Measurements from ENCODE around the gene NRIP3. TPM values are rescaled to one million over a fixed set of nuclear protein-coding genes. Genes with fewer than 3 reads are reported as not detected.
A peak's percentile ranks its signal among the peaks of the same experiment; 100 is the strongest.

NRIP3 gene
- total and polyA plus RNA-seq, 12 donors, result 0.13 to 1.9 (median 1.1) TPM; not detected in 1

GRCh38 chr11:9037046-9037780 lies 33.4 kb upstream of the NRIP3 start:
- 76 to 81% methylated on average over 7 of the region's 7 CpGs for WGBS, 2 donors
- Histone ChIP-seq H3K27me3 (no peaks in the 10 kb centered on the region), H3K9me3 (no peaks in the 10 kb centered on the region), H3K4me3 (no peak overlapping the region), H3K4me1 (peaks cover 0 to 13% (median 0%) of the 10 kb centered on the region in 9 donors), H3K27ac (peak overlapping the region in 1 of 10 donors; percentile 58), H3K36me3 (no peaks in the 10 kb centered on the region)
- ATAC-seq, result no peak
- DNase-seq, result no peak
- intact Hi-C loops (cut with DNase I), result no loop called here
- TF ChIP-seq CTCF (IDR thresholded peaks at IDR 0.05), result no peak

GRCh38 chr11:9030601-9031000 lies 26.8 kb upstream of the NRIP3 start:
- no peak for DNase-seq
- Histone ChIP-seq H3K9me3 (no peaks in the 10 kb centered on the region), H3K4me1 (peaks cover 0 to 10% (median 0%) of the 10 kb centered on the region in 9 donors), H3K4me3 (no peak overlapping the region), H3K27ac (no peak overlapping the region), H3K27me3 (no peaks in the 10 kb centered on the region), H3K36me3 (peaks cover 0 to under 1% (median 0%) of the 10 kb centered on the region in 9 donors)
- ATAC-seq, result peak in 1 of 8 donors; percentile 22
- no peak for TF ChIP-seq CTCF (IDR thresholded peaks at IDR 0.05)
- WGBS, 2 donors, result 69 to 76% methylated on average over 5 of the region's 5 CpGs
- intact Hi-C loops (cut with DNase I), result no loop called here

- Histone ChIP-seq H3K4me3 (no peak overlapping the region), H3K9me3 (no peaks in the 10 kb centered on the region), H3K4me1 (peaks cover 0 to 15% (median 0%) of the 10 kb centered on the region in 9 donors), H3K27ac (no peak overlapping the region), H3K36me3 (peaks cover 0 to 2% (median 0%) of the 10 kb centered on the region in 9 donors), H3K27me3 (no peaks in the 10 kb centered on the region)
- no peak for TF ChIP-seq CTCF (IDR thresholded peaks at IDR 0.05)
- ATAC-seq, result no peak
- WGBS, 2 donors, result 86 to 91% methylated on average over 7 of the region's 7 CpGs
- intact Hi-C loops (cut with DNase I), result no loop called here
- no peak for DNase-seq
These were observed 25.6 kb upstream of the NRIP3 start for GRCh38 chr11:9029422-9029821.

- intact Hi-C loops (cut with DNase I), result no loop called here
- no peaks in the 10 kb centered on the region for H3K27me3 ChIP-seq
- peak in 1 of 8 donors; percentile 42 for ATAC-seq
These were observed 24.8 kb upstream of the NRIP3 start for GRCh38 chr11:9028581-9028980.

More at GRCh38 chr11:9028581-9028980, 24.8 kb upstream of the NRIP3 start:
- DNase-seq, result no peak
- peaks cover 0 to 15% (median 0%) of the 10 kb centered on the region in 9 donors for H3K4me1 ChIP-seq
- no peak overlapping the region for H3K4me3 ChIP-seq
- no peaks in the 10 kb centered on the region for H3K9me3 ChIP-seq
- H3K36me3 ChIP-seq, result peaks cover 0 to 2% (median 0%) of the 10 kb centered on the region in 9 donors
- no peak overlapping the region for H3K27ac ChIP-seq
- 86 to 89% methylated on average over 1 of the region's 1 CpG for WGBS, 2 donors
- TF ChIP-seq CTCF (IDR thresholded peaks at IDR 0.05), result no peak
